ENCODE data around the gene KRTAP4-4. TPM values are rescaled to one million over a fixed set of nuclear protein-coding genes. Genes with fewer than 3 reads are reported as not detected.

KRTAP4-4 gene
- total RNA-seq, 1 experiment from 2014 or later = not detected

DNA sequence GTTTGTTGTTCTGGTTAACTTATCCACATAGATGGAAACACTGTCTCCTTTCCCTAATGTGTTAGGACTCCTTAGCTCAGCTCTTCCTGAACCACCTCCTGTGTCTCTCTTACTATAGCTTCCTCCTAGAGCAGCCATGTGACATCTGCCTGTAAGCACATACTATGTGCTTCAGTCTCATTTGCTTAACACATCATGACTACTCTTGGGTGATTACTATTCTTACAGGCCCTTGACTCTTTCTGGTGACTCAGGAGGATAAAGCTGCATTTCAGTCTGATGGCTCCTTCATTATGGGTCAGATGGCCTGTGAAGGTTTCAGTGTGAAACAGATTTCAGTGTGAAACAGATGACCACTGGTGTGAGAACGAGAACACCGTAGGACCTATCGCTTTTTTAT is 17.8 kb upstream of the KRTAP4-4 start:
- Histone ChIP-seq H3K9ac (ENCODE audit: extremely low read depth, insufficient read length, low read length) (no peak overlapping the region), H3K27ac (ENCODE audit: insufficient read length, low read depth, low read length) (no peak overlapping the region), H2BK120ac (ENCODE audit: low read depth, low read length, poor library complexity, severe bottlenecking) (no peak overlapping the region), H3K23me2 (ENCODE audit: insufficient read length, low read depth, low read length, poor library complexity, severe bottlenecking) (no peaks in the 10 kb centered on the region), H3K79me2 (ENCODE audit: insufficient read depth, low read length) (no peaks in the 10 kb centered on the region), H3K9me3 (ENCODE audit: control insufficient read depth, low read depth, low read length) (no peaks in the 10 kb centered on the region), H3K27me3 (ENCODE audit: insufficient read depth, low read length) (no peaks in the 10 kb centered on the region), H3K18ac (ENCODE audit: insufficient read length, low read depth, low read length) (no peak overlapping the region), H2AFZ (ENCODE audit: low read length) (no peak overlapping the region), H3K56ac (ENCODE audit: insufficient read length, low read depth, low read length) (no peak overlapping the region), H3T11ph (ENCODE audit: low read length) (no peak overlapping the region), H3K4me1 (ENCODE audit: insufficient read depth, low read length) (no peaks in the 10 kb centered on the region), H3K79me1 (ENCODE audit: insufficient read depth, low read depth, low read length, poor library complexity, severe bottlenecking) (no peaks in the 10 kb centered on the region), H2BK15ac (ENCODE audit: low read depth, low read length) (no peak overlapping the region), H2BK12ac (ENCODE audit: insufficient read length, low read depth, low read length) (no peak overlapping the region), H4K5ac (ENCODE audit: insufficient read length, low read depth, low read length) (no peak overlapping the region), H4K91ac (ENCODE audit: insufficient read length, low read depth, low read length) (no peak overlapping the region), H2BK5ac (ENCODE audit: insufficient read length, low read length) (no peak overlapping the region), H2AK5ac (ENCODE audit: insufficient read length, low read length) (no peak overlapping the region), H4K20me1 (ENCODE audit: control insufficient read depth, insufficient read depth, insufficient read length) (no peaks in the 10 kb centered on the region), H3K4me2 (ENCODE audit: insufficient read depth, insufficient read length, low read length) (no peak overlapping the region), H3K23ac (ENCODE audit: insufficient read length, low read depth, low read length) (no peak overlapping the region), H3K14ac (ENCODE audit: insufficient read depth, low read length) (no peak overlapping the region), H2BK20ac (ENCODE audit: low read depth, low read length, poor library complexity, severe bottlenecking) (no peak overlapping the region), H4K8ac (replicated peaks; ENCODE audit: insufficient read length, low read depth, low read length) (no peak overlapping the region), H3K4ac (ENCODE audit: low read depth, low read length) (no peak overlapping the region)
- H3K36me3 Mint-ChIP-seq (ENCODE audit: insufficient read depth in 1 of 3, low read depth in 3 of 3) = no peaks in the 10 kb centered on the region
- TF ChIP-seq, protein P1, sequence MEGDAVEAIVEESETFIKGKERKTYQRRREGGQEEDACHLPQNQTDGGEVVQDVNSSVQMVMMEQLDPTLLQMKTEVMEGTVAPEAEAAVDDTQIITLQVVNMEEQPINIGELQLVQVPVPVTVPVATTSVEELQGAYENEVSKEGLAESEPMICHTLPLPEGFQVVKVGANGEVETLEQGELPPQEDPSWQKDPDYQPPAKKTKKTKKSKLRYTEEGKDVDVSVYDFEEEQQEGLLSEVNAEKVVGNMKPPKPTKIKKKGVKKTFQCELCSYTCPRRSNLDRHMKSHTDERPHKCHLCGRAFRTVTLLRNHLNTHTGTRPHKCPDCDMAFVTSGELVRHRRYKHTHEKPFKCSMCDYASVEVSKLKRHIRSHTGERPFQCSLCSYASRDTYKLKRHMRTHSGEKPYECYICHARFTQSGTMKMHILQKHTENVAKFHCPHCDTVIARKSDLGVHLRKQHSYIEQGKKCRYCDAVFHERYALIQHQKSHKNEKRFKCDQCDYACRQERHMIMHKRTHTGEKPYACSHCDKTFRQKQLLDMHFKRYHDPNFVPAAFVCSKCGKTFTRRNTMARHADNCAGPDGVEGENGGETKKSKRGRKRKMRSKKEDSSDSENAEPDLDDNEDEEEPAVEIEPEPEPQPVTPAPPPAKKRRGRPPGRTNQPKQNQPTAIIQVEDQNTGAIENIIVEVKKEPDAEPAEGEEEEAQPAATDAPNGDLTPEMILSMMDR (conservative IDR thresholded peaks at IDR 0.05) = no peak
- WGBS (ENCODE audit: extremely low coverage, insufficient read length, low lambda C conversion rate) = no CpG with 5 or more reads among the region's 3 CpGs
- H3K9me3 Mint-ChIP-seq = no peaks in the 10 kb centered on the region; a peak in 2 of 5 replicates
- no peaks in the 10 kb centered on the region; the same call in 1 of the 2 replicates for H3K27me3 Mint-ChIP-seq (ENCODE audit: low read depth)
- DNase-seq = no peak
- H3K4me3 Mint-ChIP-seq = no peak overlapping the region
- 0 out of 4 replicates have a peak, but pooled peaks cover 0 to 3% of the 10 kb centered on the region in 2 experiments for H3K4me1 Mint-ChIP-seq
- no peak overlapping the region for H3K27ac Mint-ChIP-seq

All from H9 (cell line).